Neural cell (in vitro differentiated cells): ENCODE measurements around the gene AKR7A2.

ENCODE experiments used
- EZH2 ChIP-seq: fragments of 200-600, 300-800 bp; shearing (Covaris generic), sonication (generic); IDR thresholded peaks from 2 replicates; pipeline ENCODE4 v1.6.1; 2014; ENCODE audit warnings: antibody characterized with exemption, low read length, borderline replicate concordance, mild to moderate bottlenecking; ENCODE audit not compliant: insufficient read depth, poor library complexity, severe bottlenecking
- TF ChIP-seq, protein P1 (sequence below): fragments of 450-650 bp; IDR thresholded peaks from 2 replicates; pipeline ENCODE4 v1.5.1; 2014; ENCODE audit warnings: antibody characterized with exemption, mild to moderate bottlenecking, moderate library complexity; ENCODE audit not compliant: poor library complexity, severe bottlenecking

DNA sequence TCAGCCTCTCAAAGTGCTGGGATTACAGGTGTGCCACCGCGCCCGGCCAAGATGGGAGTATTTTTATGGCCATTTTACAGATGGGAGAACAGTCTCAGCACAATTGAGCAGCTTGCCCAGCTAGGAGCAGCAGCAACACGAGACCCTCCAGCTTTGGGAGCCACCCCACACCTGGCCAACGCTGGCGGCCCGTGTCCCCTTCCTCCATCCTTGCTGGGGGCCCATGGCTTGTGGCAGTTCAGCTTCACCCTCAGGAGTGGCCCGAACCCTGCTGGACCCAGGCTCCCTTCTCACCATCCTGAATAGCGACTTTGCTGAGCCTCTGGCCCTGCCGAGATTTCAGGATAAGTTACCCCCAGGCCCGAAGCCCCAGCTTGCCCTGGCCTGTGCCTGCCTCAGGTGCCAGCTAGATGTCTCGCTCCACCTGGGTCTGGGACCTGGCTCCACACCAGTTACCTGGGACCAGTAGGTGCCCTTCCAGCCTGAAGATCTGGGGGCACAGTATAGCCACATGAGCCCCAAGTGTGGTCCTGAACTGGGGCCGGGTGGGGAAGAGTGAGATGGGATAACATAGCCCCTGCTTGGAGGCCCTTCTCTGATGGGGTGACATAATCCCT is 19.4 kb upstream of the AKR7A2 start:
- TF ChIP-seq, protein P1, sequence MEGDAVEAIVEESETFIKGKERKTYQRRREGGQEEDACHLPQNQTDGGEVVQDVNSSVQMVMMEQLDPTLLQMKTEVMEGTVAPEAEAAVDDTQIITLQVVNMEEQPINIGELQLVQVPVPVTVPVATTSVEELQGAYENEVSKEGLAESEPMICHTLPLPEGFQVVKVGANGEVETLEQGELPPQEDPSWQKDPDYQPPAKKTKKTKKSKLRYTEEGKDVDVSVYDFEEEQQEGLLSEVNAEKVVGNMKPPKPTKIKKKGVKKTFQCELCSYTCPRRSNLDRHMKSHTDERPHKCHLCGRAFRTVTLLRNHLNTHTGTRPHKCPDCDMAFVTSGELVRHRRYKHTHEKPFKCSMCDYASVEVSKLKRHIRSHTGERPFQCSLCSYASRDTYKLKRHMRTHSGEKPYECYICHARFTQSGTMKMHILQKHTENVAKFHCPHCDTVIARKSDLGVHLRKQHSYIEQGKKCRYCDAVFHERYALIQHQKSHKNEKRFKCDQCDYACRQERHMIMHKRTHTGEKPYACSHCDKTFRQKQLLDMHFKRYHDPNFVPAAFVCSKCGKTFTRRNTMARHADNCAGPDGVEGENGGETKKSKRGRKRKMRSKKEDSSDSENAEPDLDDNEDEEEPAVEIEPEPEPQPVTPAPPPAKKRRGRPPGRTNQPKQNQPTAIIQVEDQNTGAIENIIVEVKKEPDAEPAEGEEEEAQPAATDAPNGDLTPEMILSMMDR: no peak
- TF ChIP-seq EZH2: no peak
